NCI-H2196 treated with DMSO at 0.1 percent for 48 hours (cell line): ENCODE results near the gene C15orf61.

Experiments
- DNase-seq: peaks from one replicate; lab custom pipeline; 2025; ENCODE audit not compliant: unreplicated experiment; lab: John Stamatoyannopoulos, UW

C15orf61 gene

DNA sequence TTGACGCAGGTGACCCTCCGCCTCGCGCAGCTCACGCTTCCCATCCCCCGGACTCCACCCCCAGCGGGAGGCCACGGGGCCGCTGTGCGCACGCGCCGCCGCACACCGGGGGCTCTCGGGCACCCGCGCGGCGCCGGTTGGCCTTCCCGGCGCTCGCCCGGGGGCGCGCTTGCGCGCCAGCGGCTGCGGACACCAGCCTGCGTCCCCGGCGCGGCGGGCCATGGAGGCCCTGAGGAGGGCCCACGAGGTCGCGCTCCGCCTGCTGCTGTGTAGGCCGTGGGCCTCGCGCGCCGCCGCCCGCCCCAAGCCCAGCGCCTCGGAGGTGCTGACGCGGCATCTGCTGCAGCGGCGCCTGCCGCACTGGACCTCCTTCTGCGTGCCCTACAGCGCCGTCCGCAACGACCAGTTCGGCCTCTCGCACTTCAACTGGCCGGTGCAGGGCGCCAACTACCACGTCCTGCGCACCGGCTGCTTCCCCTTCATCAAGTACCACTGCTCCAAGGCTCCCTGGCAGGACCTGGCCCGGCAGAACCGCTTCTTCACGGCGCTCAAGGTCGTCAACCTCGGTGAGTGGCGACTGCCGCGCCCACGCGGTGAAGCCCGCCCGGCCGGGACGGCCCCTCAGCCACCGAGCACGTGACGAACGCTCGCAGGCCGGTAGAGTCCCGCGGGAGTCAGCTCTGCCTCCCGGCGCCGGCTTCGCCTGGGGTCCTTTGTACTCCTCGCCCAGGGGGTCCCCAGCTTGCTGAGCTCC lies at the start of gene C15orf61:
TSS of gene C15orf61 (plus strand) at position 103 of the 754 bp plus-strand sequence. CDS start at position 221, 118 bp downstream.
- peak; percentile 55 for DNase-seq

- DNase-seq, result no peak
These were observed 48.0 kb upstream of the C15orf61 start for GRCh38 chr15:67472957-67473356.

DNA sequence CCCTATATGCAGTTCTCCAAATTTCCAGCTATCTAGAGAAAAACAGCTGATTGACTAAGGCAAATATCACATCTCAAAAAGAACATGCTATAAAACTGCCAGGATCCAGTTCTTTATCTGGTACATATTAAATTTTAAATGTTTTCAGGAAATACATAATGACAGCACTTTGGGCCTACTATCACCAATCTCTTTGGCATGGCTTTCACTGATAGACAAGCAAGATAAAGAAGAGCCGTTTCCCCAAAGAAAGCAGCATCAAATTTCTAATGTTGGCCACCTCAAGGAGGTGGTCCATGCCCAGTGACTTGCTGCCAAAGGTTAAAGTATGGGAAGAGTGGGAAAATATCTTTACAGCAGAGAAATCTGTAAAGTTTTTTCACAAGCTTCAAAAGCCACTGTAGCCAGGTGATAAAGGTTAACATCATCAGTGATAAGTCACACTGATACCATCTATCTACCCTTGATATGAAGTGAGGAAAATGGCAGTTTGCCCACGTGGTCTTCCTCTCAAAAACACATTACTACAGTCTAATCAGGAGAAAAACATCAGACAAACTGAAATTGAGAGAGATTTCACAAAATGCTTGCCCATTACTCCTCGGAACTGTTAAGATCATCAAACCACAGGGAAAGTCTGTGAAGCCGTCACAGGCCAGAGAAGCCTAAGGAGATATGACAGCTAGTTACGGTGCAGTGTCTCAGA lies 46.4 kb upstream of the C15orf61 start:
- DNase-seq, result no peak

DNA sequence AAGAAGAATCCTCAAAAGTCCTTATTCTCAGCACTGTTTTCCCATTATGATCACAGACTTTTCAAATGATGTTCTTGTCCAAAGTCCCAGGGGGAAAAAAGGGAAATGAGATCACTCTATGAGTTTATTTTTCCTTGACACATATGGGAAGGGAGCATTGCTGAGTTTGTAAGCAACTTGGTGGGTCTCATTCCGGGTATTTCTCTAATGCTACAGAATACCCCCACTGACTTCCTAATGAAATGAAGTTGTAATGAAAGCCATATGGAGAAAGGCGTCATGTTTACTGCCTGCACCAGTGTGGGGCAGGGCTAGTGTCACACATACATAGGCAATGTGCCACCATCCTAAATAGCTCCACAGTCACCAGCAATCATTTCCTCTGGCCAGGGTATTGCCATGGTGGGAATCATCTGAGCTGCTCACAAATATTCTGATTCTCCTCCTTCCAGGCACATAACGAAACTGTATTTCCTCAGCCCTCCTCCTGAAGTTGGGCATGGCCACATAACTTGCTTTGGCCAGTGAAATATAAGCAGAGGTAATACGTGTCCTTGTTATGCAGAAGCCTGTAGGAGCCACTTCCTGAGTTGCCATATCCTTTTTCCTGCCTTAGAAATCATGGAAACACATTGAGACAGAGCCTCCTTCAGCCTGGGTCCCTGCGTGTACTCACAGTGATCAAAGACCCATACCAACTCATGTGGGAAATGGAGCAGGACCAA lies 41.0 kb upstream of the C15orf61 start:
- DNase-seq, result no peak

DNA sequence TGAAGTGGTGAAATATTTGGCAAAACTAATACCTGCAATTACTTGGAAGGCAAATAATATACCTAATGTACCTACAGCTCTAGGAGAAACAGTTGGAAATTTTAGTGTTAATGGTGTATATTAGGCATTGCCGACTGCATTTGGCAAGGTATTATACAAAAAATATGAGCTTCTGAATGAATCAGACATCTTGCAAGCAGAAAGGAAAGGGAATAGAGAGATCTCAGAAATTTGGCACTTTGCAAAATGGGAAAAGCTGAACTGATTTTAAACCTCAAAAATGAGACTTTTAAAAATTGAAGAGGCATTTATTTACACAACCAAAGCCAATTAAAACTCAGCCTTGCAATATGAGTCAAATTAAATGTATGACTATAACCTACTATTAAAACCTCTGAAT lies 40.2 kb upstream of the C15orf61 start:
- DNase-seq, result no peak

- DNase-seq, result no peak
These were observed 39.3 kb upstream of the C15orf61 start for GRCh38 chr15:67481680-67482079.

DNA sequence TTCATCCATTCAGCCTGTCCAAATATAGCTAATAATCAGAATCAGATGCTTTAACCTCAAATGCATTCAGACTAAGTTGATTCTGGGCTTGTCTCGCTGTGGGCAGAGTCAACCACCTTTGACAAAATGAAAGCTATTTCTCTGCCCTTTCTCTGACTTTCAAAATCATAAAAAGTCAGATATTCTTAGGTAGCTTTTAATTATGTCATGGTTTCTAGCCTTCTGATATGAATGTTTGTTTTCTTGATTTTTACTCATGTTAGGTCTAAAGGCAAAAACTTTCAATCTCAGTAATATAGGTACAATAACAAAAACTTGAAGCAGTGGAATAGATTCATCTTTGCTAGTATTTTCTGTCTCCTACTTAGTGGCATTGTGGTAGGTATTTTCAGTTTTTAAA lies 25.3 kb upstream of the C15orf61 start:
- no peak for DNase-seq

DNA sequence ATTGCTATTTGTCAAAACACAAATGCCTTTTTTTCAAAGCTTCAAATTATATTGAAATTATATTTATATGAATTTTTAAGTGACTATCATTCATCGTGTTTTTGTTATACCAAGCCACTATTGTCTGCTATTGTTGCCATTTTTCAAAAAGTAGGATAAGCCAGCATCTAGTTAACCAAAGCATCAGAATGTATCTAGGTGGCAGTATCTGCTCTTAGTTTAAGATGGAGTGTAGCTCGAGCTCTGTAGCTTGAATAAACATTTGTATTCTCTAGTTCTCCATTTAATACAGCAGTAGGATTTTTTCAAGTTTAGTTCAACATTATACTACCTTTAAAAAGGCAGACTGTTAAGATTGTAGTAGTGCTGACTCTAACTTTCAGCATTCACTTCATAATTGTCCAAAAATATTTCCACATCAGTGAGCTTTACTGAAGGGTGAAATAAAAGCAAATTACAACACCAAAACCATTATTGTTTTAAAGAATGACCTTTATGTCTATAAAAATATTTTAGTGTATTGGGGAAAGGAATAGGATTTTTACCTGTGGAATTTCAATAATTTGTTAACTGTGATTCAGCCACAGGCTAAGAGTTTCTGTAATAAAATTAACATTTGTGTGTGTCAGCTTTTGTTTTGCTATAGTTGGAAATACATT lies 19.6 kb upstream of the C15orf61 start:
- no peak for DNase-seq

GRCh38 chr15:67501836-67502461 lies 19.0 kb upstream of the C15orf61 start:
- no peak for DNase-seq

DNA sequence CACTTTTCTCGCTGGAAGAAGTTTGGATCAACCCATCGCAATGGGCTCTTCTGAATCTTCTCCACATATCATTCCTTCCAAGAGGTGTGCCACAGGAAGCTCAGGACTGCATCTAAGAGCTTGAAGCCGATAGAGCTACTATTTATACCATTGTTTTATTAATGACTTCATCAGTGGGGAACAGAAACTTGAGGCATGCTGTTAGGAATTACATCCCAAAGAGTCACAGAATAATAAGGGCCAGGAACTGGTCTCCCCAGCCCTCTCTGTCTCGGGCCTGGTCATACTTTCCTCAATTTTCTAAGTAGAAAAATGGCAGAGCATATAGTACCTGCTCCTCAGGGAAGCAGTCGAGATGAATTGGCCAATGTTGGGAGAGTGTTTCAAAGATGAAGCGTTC lies 16.9 kb upstream of the C15orf61 start:
- no peak for DNase-seq

DNA sequence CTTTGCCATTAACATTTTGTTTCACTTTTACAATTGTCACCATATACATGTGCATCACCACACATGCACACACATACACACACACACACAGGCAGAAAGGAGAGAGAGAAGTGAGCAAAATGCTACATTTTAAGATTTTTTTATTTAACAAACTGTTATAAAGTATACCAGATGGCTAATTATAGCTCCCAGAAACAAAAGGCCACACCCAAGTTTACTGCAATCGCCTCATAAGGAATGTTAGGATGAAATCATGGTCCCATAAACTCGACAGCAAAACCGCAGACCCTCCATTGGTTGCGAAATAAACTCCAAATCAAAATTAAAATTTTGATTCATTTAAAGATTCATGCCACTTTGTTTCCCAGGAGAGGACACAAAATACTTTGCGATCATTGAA lies 16.1 kb upstream of the C15orf61 start:
- DNase-seq, result no peak

DNA sequence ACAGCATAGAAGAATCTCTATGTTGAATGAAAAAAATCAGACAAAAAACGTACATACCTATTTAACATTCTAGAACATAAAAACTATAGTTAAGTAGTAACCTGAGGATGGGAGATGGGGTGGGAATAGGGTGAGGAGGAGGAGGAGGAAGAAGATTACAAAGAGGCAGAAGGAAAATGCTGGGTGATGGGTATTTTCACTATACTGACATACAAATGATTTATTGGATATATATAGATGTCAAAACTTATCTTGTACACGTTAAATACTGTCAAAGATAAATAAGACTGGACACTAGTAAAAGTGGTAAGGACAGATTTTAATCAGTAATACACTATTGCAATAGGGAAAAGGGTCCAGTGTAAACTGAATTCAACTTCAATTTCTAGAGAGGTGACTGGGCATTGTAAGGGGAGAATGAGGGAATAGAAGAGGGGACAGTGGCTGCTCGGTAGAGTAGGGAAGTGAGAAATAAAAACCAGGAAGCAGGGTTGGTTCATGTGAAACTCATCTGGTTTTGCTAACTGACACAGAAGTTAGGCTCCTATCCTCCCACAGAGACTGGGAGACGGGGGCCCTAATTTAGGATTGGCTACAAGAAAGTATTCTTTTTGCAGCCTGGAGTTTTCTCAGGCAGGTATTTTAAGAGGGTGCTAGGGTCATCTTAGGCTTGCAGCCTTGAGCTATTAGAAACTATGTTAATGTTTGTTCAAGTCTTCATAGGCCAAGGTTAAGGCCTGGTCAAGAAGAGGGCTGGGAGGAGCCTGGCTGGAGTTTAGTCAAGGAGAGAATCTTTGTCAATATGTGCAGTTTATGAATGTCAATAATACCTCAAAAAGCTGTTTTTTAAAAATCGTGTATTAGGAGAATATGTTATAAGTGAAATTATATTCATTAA lies 15.0 kb upstream of the C15orf61 start:
- DNase-seq, result no peak

GRCh38 chr15:67506775-67507747 lies 13.9 kb upstream of the C15orf61 start:
- no peak for DNase-seq

GRCh38 chr15:67508407-67508806 lies 12.5 kb upstream of the C15orf61 start:
- DNase-seq, result no peak

GRCh38 chr15:67509918-67510317 lies 11.0 kb upstream of the C15orf61 start:
- DNase-seq, result no peak

DNA sequence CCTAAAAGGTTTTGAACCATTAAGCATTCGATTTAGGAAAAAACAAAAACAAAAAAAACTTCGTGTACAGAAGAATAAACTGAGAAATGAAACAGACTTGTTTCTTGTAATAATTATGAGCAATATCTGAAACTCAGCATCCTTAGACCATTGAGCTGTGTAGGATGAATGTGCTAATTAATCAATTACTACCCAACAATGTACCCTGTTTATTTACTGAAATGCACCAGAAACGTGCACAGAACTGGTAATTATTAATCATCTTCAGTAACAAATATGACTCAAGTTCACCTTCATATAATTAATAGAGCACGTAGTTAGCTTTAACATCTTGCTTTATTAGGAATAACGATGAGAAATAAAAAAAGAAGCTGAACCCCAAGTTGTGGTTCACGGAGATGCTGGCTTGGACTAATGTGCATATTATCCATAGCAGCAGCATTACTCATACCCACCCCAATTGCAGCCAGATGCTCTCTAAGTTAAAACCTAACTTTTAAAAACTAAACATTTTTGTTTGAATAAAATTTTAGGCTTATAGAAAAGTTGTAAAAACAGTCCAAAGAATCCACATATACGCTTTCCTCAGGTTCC lies 10.2 kb upstream of the C15orf61 start:
- DNase-seq, result no peak

GRCh38 chr15:67511606-67512005 lies 9.3 kb upstream of the C15orf61 start:
- DNase-seq, result no peak

DNA sequence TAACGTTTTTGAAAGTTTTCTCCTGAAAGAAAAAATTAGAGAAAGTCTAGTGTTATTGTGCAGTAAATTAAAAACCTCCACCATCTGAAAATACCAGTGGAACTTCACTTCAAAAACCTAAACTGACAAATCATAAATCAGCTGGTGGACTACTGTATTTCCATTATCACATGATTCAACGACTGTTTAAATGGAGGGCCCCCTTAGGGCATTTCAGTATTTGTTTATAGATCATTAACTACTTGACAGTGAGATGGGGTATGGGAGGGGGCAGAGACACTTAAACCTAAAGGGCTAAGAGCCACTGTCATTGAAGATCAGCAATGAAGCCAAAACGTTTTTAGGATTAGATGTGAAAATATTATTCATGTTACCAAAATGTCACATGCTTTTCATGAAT lies 8.8 kb upstream of the C15orf61 start:
- DNase-seq, result no peak
